Bronchial epithelial cell (primary cell): ENCODE results near the gene SLIRP. TPM values are rescaled to one million over a fixed set of nuclear protein-coding genes. Genes with fewer than 3 reads are reported as not detected.

Source experiments
- DNase-seq: peaks from one replicate; pipeline ENCODE4 v3.0.0-alpha.2; 2010; ENCODE audit warnings: low read depth
- FAIRE-seq: peaks from 2 replicates; lab custom pipeline; 2011; peaks lifted over from hg19 to GRCh38; lab: Jason Lieb, UNC
- H3K27me3 ChIP-seq: 2 replicates; pipeline ENCODE4 v1.5.1; 2011; ENCODE audit warnings: low read length; ENCODE audit not compliant: control insufficient read depth, insufficient read depth
- H3K36me3 ChIP-seq: 2 replicates; pipeline ENCODE4 v1.5.1; 2011; ENCODE audit warnings: low read length; ENCODE audit not compliant: control insufficient read depth, insufficient read depth
- H3K4me3 ChIP-seq: 2 replicates; pipeline ENCODE4 v1.5.1; 2011; ENCODE audit warnings: mild to moderate bottlenecking, low read depth, low read length, control low read depth
- CTCF ChIP-seq: IDR thresholded peaks from 2 replicates; pipeline ENCODE4 v1.5.1; 2011; ENCODE audit warnings: mild to moderate bottlenecking, moderate library complexity, low read length, control low read depth, inconsistent platforms; ENCODE audit not compliant: insufficient read depth, severe bottlenecking
- total RNA-seq: library from RNA; depleted of rRNA; stranded (reverse); fragments of >200 nt; gene quantifications from 2 replicates; pipeline ENCODE4 v1.2.1, GENCODE V29; 2014

The SLIRP gene
- total RNA-seq, 1 donor from 2014 or later, result 118 TPM

GRCh38 chr14:77673193-77673592, 34.7 kb upstream of the SLIRP start:
- no peaks in the 10 kb centered on the region for H3K27me3 ChIP-seq
- FAIRE-seq (no peak), DNase-seq (no peak)
- no peak for TF ChIP-seq CTCF
- H3K4me3 ChIP-seq, result no peak overlapping the region
- peaks cover 4% of the 10 kb centered on the region for H3K36me3 ChIP-seq

GRCh38 chr14:77674931-77675330, 33.0 kb upstream of the SLIRP start:
- DNase-seq (no peak), FAIRE-seq (no peak)
- TF ChIP-seq CTCF, result no peak
- H3K36me3 ChIP-seq, result peaks cover 4% of the 10 kb centered on the region
- no peak overlapping the region for H3K4me3 ChIP-seq
- no peaks in the 10 kb centered on the region for H3K27me3 ChIP-seq

- DNase-seq (no peak), FAIRE-seq (peak; percentile 80)
- no peak overlapping the region for H3K4me3 ChIP-seq
- H3K36me3 ChIP-seq, result no peaks in the 10 kb centered on the region
- TF ChIP-seq CTCF, result no peak
- no peaks in the 10 kb centered on the region for H3K27me3 ChIP-seq
Measured at GRCh38 chr14:77681196-77682157, 26.4 kb upstream of the SLIRP start.

GRCh38 chr14:77682158-77682553, 25.7 kb upstream of the SLIRP start:
- FAIRE-seq, result no peak
- TF ChIP-seq CTCF, result no peak
- peak; percentile 69 for DNase-seq

GRCh38 chr14:77691259-77691658, 16.6 kb upstream of the SLIRP start:
- no peak overlapping the region for H3K4me3 ChIP-seq
- no peak for TF ChIP-seq CTCF
- FAIRE-seq (no peak), DNase-seq (no peak)
- no peaks in the 10 kb centered on the region for H3K27me3 ChIP-seq
- H3K36me3 ChIP-seq, result peaks cover 7% of the 10 kb centered on the region

More at GRCh38 chr14:77682158-77682553, 25.7 kb upstream of the SLIRP start:
- Histone ChIP-seq H3K4me3 (no peak overlapping the region), H3K36me3 (no peaks in the 10 kb centered on the region), H3K27me3 (no peaks in the 10 kb centered on the region)
